Right cardiac atrium (tissue), 5 donors: Measurements from ENCODE around the gene WDR44. TPM values are rescaled to one million over a fixed set of nuclear protein-coding genes. Genes with fewer than 3 reads are reported as not detected.

Experiments
- ATAC-seq, 2 donors: fragments of 200-7000 bp; cut with Tn5 transposase; one replicate each; pipeline versions ENCODE4 v1.8.0 to v1.9.1; 2020; ENCODE audit warnings: moderate library complexity in 2 of 2, mild to moderate bottlenecking in 1 of 2
- DNase-seq, 3 donors: peaks; one replicate each; pipeline ENCODE4 v3.0.0-alpha.2; 2020
- H3K27ac ChIP-seq: one replicate; pipeline ENCODE4 v1.5.1; 2013; ENCODE audit warnings: mild to moderate bottlenecking, low read length, control low read depth, moderate library complexity
- H3K27me3 ChIP-seq: one replicate; pipeline ENCODE4 v1.6.1; 2013; ENCODE audit not compliant: control insufficient read depth, insufficient read depth
- H3K4me1 ChIP-seq: one replicate; pipeline ENCODE4 v1.6.1; 2013; ENCODE audit warnings: low read length; ENCODE audit not compliant: control insufficient read depth, insufficient read depth
- H3K4me3 ChIP-seq: one replicate; pipeline ENCODE4 v1.5.1; 2013; ENCODE audit warnings: low read length, control low read depth
- H3K9me3 ChIP-seq: one replicate; pipeline ENCODE4 v1.6.1; 2013; ENCODE audit warnings: low read length; ENCODE audit not compliant: control insufficient read depth
- WGBS: extraction: QIAGEN DNeasy Blood & Tissue Kit; methylation state at CpG from one replicate; pipeline ENCODE4 v1.1.7; 2013; 5-methylcytosine and 5-hydroxymethylcytosine counted together
- intact Hi-C, 4 donors: fragments of 100-400 bp; cut with DNase I; formaldehyde crosslinking; loops; one replicate each; pipeline versions ENCODE4 v1.11.0 to v1.14.0; 2022 to 2023
- polyA plus RNA-seq: library from polyadenylated mRNA; stranded (reverse); fragments of 200-250 nt; gene quantifications from one replicate; pipeline ENCODE4 v1.2.3, GENCODE V29; 2013
- total RNA-seq, 4 donors: library from RNA; stranded (reverse); fragmentation: NEBNext Ultra II Directional; extraction: Animal tissue kit (Norgen Biotek cat#: 25700); gene quantifications; one replicate each; pipeline ENCODE4 v1.2.1, GENCODE V29; 2021
- donor health status: healthy with polysubstance abuse.
- donor health status: DM: no; HTN: yes; CAD: no.
- donor health status: DM: no; HTN: no; CAD: no.
- donor health status: DM: no; HTN: yes; CAD: no; lungs with severe emphysema.
- donor health status: DM: yes; HTN: yes; CAD: no.

WDR44 gene
- total and polyA plus RNA-seq, 5 donors, result 4.6 to 12.5 (median 11.3) TPM

- ATAC-seq (no peak), DNase-seq (no peak)
- Histone ChIP-seq H3K27me3 (no peaks in the 10 kb centered on the region), H3K4me1 (no peaks in the 10 kb centered on the region), H3K9me3 (no peaks in the 10 kb centered on the region), H3K27ac (no peak overlapping the region), H3K4me3 (no peak overlapping the region)
- intact Hi-C loops, result no loop called here
Measured at GRCh38 chrX:118364261-118364660, 18.4 kb downstream of the WDR44 start.

- Histone ChIP-seq H3K27me3 (no peaks in the 10 kb centered on the region), H3K27ac (no peak overlapping the region), H3K4me1 (no peaks in the 10 kb centered on the region), H3K9me3 (no peaks in the 10 kb centered on the region), H3K4me3 (no peak overlapping the region)
- ATAC-seq (no peak), DNase-seq (no peak)
- intact Hi-C loops, result no loop called here
Measured at GRCh38 chrX:118367338-118367737, 21.4 kb downstream of the WDR44 start.

GRCh38 chrX:118368398-118368797 is 22.5 kb downstream of the WDR44 start:
- DNase-seq (no peak), ATAC-seq (no peak)
- Histone ChIP-seq H3K9me3 (no peaks in the 10 kb centered on the region), H3K27me3 (no peaks in the 10 kb centered on the region), H3K4me3 (no peak overlapping the region), H3K4me1 (no peaks in the 10 kb centered on the region), H3K27ac (no peak overlapping the region)
- intact Hi-C loops, result no loop called here
- WGBS, result 93% methylated on average over 4 of the region's 4 CpGs

- Histone ChIP-seq H3K27me3 (no peaks in the 10 kb centered on the region), H3K4me3 (no peak overlapping the region), H3K4me1 (no peaks in the 10 kb centered on the region), H3K27ac (no peak overlapping the region), H3K9me3 (no peaks in the 10 kb centered on the region)
- ATAC-seq (no peak), DNase-seq (no peak)
- intact Hi-C loops, result no loop called here
- whole genome bisulfite sequencing, result 90% methylated on average over 2 of the region's 2 CpGs
Measured at GRCh38 chrX:118370921-118371624, 25.2 kb downstream of the WDR44 start.

- intact Hi-C loops, result no loop called here
Measured at GRCh38 chrX:118373538-118373937, 27.6 kb downstream of the WDR44 start.

GRCh38 chrX:118383120-118383519 is 37.2 kb downstream of the WDR44 start:
- Histone ChIP-seq H3K27ac (no peak overlapping the region), H3K4me3 (no peak overlapping the region), H3K27me3 (no peaks in the 10 kb centered on the region), H3K4me1 (no peaks in the 10 kb centered on the region), H3K9me3 (no peaks in the 10 kb centered on the region)
- DNase-seq (peak in 1 of 3 donors; percentile 14), ATAC-seq (no peak)
- WGBS, result 50% methylated on average over 3 of the region's 3 CpGs
- intact Hi-C loops, result no loop called here

More at GRCh38 chrX:118373538-118373937, 27.6 kb downstream of the WDR44 start:
- no peaks in the 10 kb centered on the region for H3K4me1 ChIP-seq
- ATAC-seq, result no peak
- no peaks in the 10 kb centered on the region for H3K27me3 ChIP-seq
- H3K27ac ChIP-seq, result no peak overlapping the region
- no peaks in the 10 kb centered on the region for H3K9me3 ChIP-seq
- no peak for DNase-seq
- H3K4me3 ChIP-seq, result no peak overlapping the region
- 50% methylated on average over 2 of the region's 2 CpGs for WGBS

- Histone ChIP-seq H3K4me1 (no peaks in the 10 kb centered on the region), H3K4me3 (no peak overlapping the region), H3K9me3 (no peaks in the 10 kb centered on the region), H3K27ac (no peak overlapping the region), H3K27me3 (no peaks in the 10 kb centered on the region)
- 88% methylated on average over 4 of the region's 4 CpGs for WGBS
- no peak for DNase-seq
- ATAC-seq, result no peak
- intact Hi-C loops, result no loop called here
Measured at GRCh38 chrX:118392716-118393115, 46.8 kb downstream of the WDR44 start.

GRCh38 chrX:118396113-118396512 is 50.2 kb downstream of the WDR44 start:
- WGBS, result 96% methylated on average over 1 of the region's 1 CpG
- no peaks in the 10 kb centered on the region for H3K9me3 ChIP-seq
- no peak overlapping the region for H3K27ac ChIP-seq
- ATAC-seq (no peak), DNase-seq (no peak)
- intact Hi-C loops, result no loop called here
- H3K4me3 ChIP-seq, result no peak overlapping the region
- H3K4me1 ChIP-seq, result no peaks in the 10 kb centered on the region
- H3K27me3 ChIP-seq, result no peaks in the 10 kb centered on the region

- WGBS, result 88% methylated on average over 6 of the region's 6 CpGs
Measured at GRCh38 chrX:118418811-118419251, 72.9 kb downstream of the WDR44 start.

GRCh38 chrX:118420462-118420861 is 74.6 kb downstream of the WDR44 start:
- ATAC-seq, result peak; percentile 38 to 70
- no peak overlapping the region for H3K4me3 ChIP-seq
- 35% methylated on average over 5 of the region's 5 CpGs for WGBS
- H3K9me3 ChIP-seq, result no peaks in the 10 kb centered on the region
- intact Hi-C loops, result no loop called here
- no peak for DNase-seq
- H3K27me3 ChIP-seq, result no peaks in the 10 kb centered on the region
- no peak overlapping the region for H3K27ac ChIP-seq
- H3K4me1 ChIP-seq, result no peaks in the 10 kb centered on the region

More at GRCh38 chrX:118418811-118419251, 72.9 kb downstream of the WDR44 start:
- Histone ChIP-seq H3K27ac (no peak overlapping the region), H3K27me3 (no peaks in the 10 kb centered on the region), H3K4me3 (no peak overlapping the region), H3K4me1 (no peaks in the 10 kb centered on the region), H3K9me3 (no peaks in the 10 kb centered on the region)
- ATAC-seq, result no peak
- DNase-seq, result no peak
- intact Hi-C loops, result no loop called here

- no peaks in the 10 kb centered on the region for H3K9me3 ChIP-seq
- no peaks in the 10 kb centered on the region for H3K27me3 ChIP-seq
- H3K27ac ChIP-seq, result no peak overlapping the region
- WGBS, result 97% methylated on average over 4 of the region's 4 CpGs
- DNase-seq, result no peak
- intact Hi-C loops, result no loop called here
- ATAC-seq, result no peak
- H3K4me1 ChIP-seq, result no peaks in the 10 kb centered on the region
- H3K4me3 ChIP-seq, result no peak overlapping the region
Measured at GRCh38 chrX:118423558-118423957, 77.7 kb downstream of the WDR44 start.

GRCh38 chrX:118432799-118433198 is 86.9 kb downstream of the WDR44 start:
- WGBS, result 98% methylated on average over 5 of the region's 5 CpGs
- H3K4me3 ChIP-seq, result no peak overlapping the region
- H3K4me1 ChIP-seq, result no peaks in the 10 kb centered on the region
- DNase-seq, result no peak
- H3K27me3 ChIP-seq, result no peaks in the 10 kb centered on the region
- H3K9me3 ChIP-seq, result no peaks in the 10 kb centered on the region
- intact Hi-C loops, result no loop called here
- no peak overlapping the region for H3K27ac ChIP-seq
- ATAC-seq, result no peak
